Retinal pigment epithelial cell (primary cell): ENCODE measurements around the gene PRKCB.
A peak's percentile ranks its signal among the peaks of the same experiment; 100 is the strongest.

ENCODE experiments used
- DNase-seq: peaks from one replicate; pipeline ENCODE4 v3.0.0-alpha.2; 2010; ENCODE audit warnings: low read depth
- H3K4me3 ChIP-seq: 2 replicates; pipeline ENCODE4 v1.5.1; 2011; ENCODE audit warnings: mild to moderate bottlenecking, low read length, control low read depth, moderate library complexity
- CTCF ChIP-seq: conservative IDR thresholded peaks from 2 replicates; pipeline ENCODE4 v1.5.1; 2011; ENCODE audit warnings: low read depth, low read length, control low read depth, inconsistent platforms

PRKCB gene

DNA sequence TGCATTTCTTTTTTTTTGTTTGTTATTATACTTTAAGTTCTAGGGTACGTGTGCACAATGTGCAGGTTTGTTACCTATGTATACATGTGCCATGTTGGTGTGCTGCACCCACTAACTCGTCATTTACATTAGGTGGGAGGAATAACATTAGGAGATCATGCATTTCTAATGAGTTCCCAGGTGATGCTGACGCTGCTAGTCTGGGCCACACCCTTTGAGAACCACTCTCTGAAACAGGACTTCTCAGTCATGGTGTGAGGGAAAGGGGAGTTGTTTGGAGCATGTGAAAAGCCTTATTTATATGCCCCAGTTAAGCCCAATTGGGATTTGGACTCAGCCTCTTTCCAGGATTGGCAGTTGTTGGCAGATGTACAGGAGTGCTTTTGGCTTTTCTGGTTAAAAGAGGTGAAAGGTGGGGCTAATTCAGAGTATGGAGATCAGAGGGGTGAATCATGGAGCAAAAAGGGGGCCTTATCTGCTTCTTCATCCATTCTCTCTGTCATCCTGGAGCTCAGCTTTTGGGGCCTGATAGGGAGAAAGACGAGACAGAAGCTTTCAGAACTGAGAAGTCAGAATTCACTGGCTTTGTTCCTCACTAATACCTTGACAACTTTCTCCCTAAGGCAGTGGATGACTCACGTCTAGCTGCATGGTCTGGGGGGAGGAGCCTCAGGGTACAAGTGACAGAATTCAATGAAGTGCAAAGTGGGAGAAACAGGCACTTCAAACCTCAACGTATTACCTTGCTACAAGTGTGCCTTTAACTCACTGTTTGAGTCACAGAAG, 240.3 kb downstream of the PRKCB start:
- TF ChIP-seq CTCF = no peak
- H3K4me3 ChIP-seq = no peak overlapping the region
- DNase-seq = peak; percentile 13

GRCh38 chr16:24077292-24077691, 241.5 kb downstream of the PRKCB start:
- no peak overlapping the region for H3K4me3 ChIP-seq
- no peak for DNase-seq
- no peak for TF ChIP-seq CTCF

DNA sequence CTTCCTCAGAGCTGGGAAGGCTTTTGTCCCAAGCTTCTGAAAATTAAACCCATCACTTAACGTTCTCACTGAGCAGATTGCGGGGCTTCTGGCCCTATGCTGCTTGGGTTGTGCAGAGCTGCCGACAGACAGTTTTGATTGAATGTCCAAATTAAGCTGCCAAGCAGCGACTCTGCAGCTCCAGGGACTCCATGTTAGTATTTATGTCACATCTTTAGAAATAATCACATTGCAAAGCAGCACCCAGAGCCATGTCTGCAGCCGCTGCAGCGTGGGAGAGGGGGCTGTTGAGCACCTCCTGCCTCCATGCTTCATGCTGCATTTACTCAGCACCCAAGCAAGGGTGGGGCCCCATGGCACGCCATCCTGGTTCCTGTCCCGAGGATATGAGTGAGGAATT, 242.2 kb downstream of the PRKCB start:
- no peak overlapping the region for H3K4me3 ChIP-seq
- no peak for DNase-seq
- TF ChIP-seq CTCF = no peak

- DNase-seq = no peak
- H3K4me3 ChIP-seq = no peak overlapping the region
- no peak for TF ChIP-seq CTCF
Observed at GRCh38 chr16:24085666-24086065, 249.9 kb downstream of the PRKCB start.

DNA sequence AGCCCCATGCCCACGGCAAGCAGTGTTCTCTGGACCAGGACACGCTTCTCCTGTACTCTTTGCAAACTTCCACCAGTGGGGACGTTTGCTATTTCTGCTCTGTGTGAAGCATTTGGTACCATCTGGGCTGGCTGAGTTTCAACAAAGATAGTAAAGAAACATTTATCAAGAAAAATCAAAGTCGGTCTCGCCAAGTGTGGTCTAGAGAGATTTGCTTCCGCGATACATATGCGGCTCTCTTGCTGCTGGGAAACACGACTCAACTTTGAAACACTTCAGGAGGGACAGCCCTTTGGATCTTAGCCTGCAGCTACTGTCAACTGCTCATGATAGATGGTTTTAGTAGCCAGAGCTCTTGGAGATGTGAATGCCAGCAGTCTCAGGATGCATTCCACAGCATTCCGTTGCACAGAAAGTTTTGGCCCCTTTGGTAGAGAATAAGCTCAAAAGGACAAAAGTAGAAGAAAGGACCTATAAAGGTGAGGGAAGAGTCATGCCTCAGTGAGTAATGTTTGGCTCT, 252.2 kb downstream of the PRKCB start:
- no peak for TF ChIP-seq CTCF
- H3K4me3 ChIP-seq = no peak overlapping the region
- no peak for DNase-seq

DNA sequence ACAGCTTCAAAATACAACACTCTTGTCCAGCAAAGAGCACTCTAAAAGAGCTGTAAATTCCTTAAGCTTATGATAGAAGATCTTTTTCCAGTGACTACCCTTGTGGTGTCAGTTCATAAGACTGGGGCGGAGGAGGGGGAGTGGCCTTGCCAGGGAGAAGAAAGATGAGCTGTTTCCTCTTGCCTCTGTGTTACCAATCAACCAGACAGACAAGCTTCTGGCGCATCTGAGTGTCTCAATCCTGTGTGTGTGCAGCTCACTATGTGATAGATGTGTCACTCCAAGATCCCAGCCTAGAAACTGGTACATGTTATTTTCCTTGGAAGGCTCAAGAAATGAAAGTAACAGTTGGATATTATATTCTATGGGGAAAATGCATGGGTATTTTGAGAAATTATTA, 253.0 kb downstream of the PRKCB start:
- no peak for TF ChIP-seq CTCF
- DNase-seq = no peak
- no peak overlapping the region for H3K4me3 ChIP-seq

DNA sequence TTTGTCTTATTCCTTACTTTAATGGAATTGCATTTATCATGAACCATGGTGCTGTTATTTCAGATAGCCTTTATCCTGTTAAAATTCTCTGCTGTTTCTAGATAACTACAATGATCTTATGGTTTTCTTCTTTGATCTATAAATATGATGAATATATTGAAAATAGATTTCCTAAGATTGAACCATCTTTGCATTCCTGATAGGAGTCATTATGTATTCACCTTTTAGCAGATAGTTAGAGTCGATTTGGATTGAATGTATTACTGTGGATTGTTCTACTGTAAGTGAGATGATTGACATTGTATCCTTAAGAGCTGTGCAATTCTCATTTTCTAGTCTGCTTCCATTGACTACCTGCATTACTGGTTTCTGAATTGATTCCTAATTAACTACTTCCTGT, 255.3 kb downstream of the PRKCB start:
- H3K4me3 ChIP-seq = no peak overlapping the region
- no peak for DNase-seq
- TF ChIP-seq CTCF = no peak
